ENCODE measurements around the gene GABRR2.
"Not testable (repeated sequence)": the region's sequence is repeated elsewhere in the genome, so short reads cannot be mapped to it uniquely, and the experiment has no call there.

The GABRR2 gene

GRCh38 chr6:89323511-89323971 is 8.4 kb upstream of the GABRR2 start:
- no peak for DNase-seq

GRCh38 chr6:89321131-89321970 is 6.3 kb upstream of the GABRR2 start:
- no peak for DNase-seq

- DNase-seq = no peak
Measured at GRCh38 chr6:89320012-89320559, 5.0 kb upstream of the GABRR2 start.

GRCh38 chr6:89317067-89317466 is 2.0 kb upstream of the GABRR2 start:
- DNase-seq = no peak

GRCh38 chr6:89314692-89315091 is 407 bp downstream of the GABRR2 start:
- no peak for DNase-seq

GRCh38 chr6:89313006-89313405 is 2.1 kb downstream of the GABRR2 start:
- no peak for DNase-seq

GRCh38 chr6:89311853-89312531 is 3.1 kb downstream of the GABRR2 start:
- DNase-seq = no peak

- no peak for DNase-seq
Measured at GRCh38 chr6:89311530-89311852, 3.6 kb downstream of the GABRR2 start.

- DNase-seq = no peak
Measured at GRCh38 chr6:89310929-89311328, 4.2 kb downstream of the GABRR2 start.

- no peak for DNase-seq
Measured at GRCh38 chr6:89308525-89309395, 6.3 kb downstream of the GABRR2 start.

GRCh38 chr6:89304517-89304916 is 10.6 kb downstream of the GABRR2 start:
- DNase-seq = not testable (repeated sequence)

GRCh38 chr6:89302936-89303335 is 12.2 kb downstream of the GABRR2 start:
- no peak for DNase-seq

GRCh38 chr6:89302195-89302770 is 12.8 kb downstream of the GABRR2 start:
- no peak for DNase-seq

- DNase-seq = no peak
Measured at GRCh38 chr6:89301586-89302194, 13.4 kb downstream of the GABRR2 start.

- DNase-seq = no peak
Measured at GRCh38 chr6:89299466-89299850, 15.6 kb downstream of the GABRR2 start.

GRCh38 chr6:89298680-89299465 is 16.2 kb downstream of the GABRR2 start:
- peak; percentile 62 for DNase-seq

- peak; percentile 67 for DNase-seq
Measured at GRCh38 chr6:89297695-89298351, 17.3 kb downstream of the GABRR2 start.

GRCh38 chr6:89295981-89296380 is 19.1 kb downstream of the GABRR2 start:
- DNase-seq = no peak

- not testable (repeated sequence) for DNase-seq
Measured at GRCh38 chr6:89295116-89295515, 20.0 kb downstream of the GABRR2 start.

GRCh38 chr6:89291256-89291819 is 23.8 kb downstream of the GABRR2 start:
- DNase-seq = no peak

Measured in CD4-positive, alpha-beta T cell treated with Interleukin-21 for 1 hour (primary cell).